Duodenal mucosa (tissue), 2 donors: Measurements from ENCODE around the gene CDH11.

Experiments used
- H3K27ac ChIP-seq: one replicate; pipeline ENCODE4 v1.7.0; 2013; ENCODE audit warnings: low read depth, low read length
- H3K27me3 ChIP-seq, 2 donors: one replicate each; pipeline ENCODE4 v1.7.0; 2013; ENCODE audit warnings: low read length in 2 of 2, control low read depth in 1 of 2; ENCODE audit not compliant: insufficient read depth in 2 of 2, control insufficient read depth in 1 of 2
- H3K36me3 ChIP-seq, 2 donors: one replicate each; pipeline ENCODE4 v1.7.0; 2013; ENCODE audit warnings: low read length in 2 of 2, control low read depth in 1 of 2; ENCODE audit not compliant: insufficient read depth in 2 of 2, control insufficient read depth in 1 of 2
- H3K4me1 ChIP-seq, 2 donors: one replicate each; pipeline ENCODE4 v1.7.0; 2013; ENCODE audit warnings: low read length in 2 of 2, control low read depth in 1 of 2; ENCODE audit not compliant: insufficient read depth in 2 of 2, control insufficient read depth in 1 of 2
- H3K4me3 ChIP-seq, 2 donors: one replicate each; pipeline ENCODE4 v1.7.0; 2013; ENCODE audit warnings: low read length in 2 of 2, low read depth in 1 of 2
- H3K9ac ChIP-seq, 2 donors: one replicate each; pipeline ENCODE4 v1.7.0; 2013; ENCODE audit warnings: low read length in 2 of 2, low read depth in 1 of 2
- H3K9me3 ChIP-seq, 2 donors: one replicate each; pipeline ENCODE4 v1.7.0; 2013; ENCODE audit warnings: low read length in 2 of 2, control low read depth in 1 of 2; ENCODE audit not compliant: control insufficient read depth in 1 of 2

Gene CDH11

DNA sequence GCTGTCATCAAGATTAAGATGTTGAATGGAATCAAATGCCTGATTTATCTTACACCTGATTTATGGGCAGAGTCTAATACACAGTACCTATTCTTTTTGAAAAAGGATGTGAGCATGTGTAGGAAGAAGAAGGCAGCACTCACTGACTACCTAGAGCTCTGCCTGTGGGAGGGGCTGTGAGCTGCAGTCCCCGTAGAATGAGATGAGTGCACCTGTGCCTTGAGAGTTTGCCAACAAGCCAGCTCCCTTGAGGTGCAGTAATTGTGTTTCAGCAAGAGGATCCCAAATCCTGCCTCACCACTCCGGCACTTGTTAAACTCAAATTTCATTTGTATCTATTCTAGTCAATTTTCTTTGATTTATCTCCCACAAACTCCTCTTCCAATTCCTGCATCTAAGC lies 46.0 kb downstream of the CDH11 start:
- Histone ChIP-seq H3K4me1 (no peaks in the 10 kb centered on the region), H3K36me3 (no peaks in the 10 kb centered on the region), H3K27ac (no peak overlapping the region), H3K9me3 (no peaks in the 10 kb centered on the region), H3K9ac (no peak overlapping the region), H3K27me3 (no peaks in the 10 kb centered on the region), H3K4me3 (no peak overlapping the region)

GRCh38 chr16:65071433-65072311 lies 50.2 kb downstream of the CDH11 start:
- Histone ChIP-seq H3K36me3 (no peaks in the 10 kb centered on the region), H3K4me3 (no peak overlapping the region), H3K9ac (no peak overlapping the region), H3K4me1 (no peaks in the 10 kb centered on the region), H3K9me3 (no peaks in the 10 kb centered on the region), H3K27me3 (no peaks in the 10 kb centered on the region), H3K27ac (no peak overlapping the region)

DNA sequence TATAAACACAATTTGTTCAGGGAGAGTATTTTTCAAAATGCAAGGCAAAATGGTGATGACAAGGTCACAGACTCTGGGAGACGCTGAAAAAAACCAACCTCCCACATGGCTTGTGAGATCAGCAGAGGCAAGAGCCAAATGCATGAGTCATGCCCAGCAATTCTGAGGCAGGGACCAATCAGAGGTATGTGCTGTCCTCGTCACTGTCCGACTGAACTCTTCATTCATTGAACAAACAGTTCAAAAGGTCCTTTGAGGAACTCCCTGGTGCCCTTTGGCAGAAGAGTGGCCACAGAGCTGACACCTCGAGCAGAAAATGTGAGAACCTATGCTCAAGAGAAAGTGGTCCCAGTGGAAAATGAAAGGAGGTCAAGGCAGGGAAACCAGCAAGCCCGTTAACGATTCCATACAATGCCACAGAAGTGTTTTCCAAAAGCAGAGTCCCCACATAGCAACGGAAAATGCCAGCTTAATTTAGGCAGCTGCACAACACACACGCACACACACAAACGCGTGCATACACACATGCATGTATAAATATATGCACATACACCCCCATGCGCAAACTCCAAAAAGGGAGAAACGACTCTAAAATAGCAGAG lies 50.9 kb downstream of the CDH11 start:
- Histone ChIP-seq H3K27ac (no peak overlapping the region), H3K4me3 (peak overlapping the region in 1 of 2 donors; percentile 12), H3K9ac (no peak overlapping the region), H3K36me3 (no peaks in the 10 kb centered on the region), H3K27me3 (no peaks in the 10 kb centered on the region), H3K9me3 (no peaks in the 10 kb centered on the region), H3K4me1 (no peaks in the 10 kb centered on the region)

DNA sequence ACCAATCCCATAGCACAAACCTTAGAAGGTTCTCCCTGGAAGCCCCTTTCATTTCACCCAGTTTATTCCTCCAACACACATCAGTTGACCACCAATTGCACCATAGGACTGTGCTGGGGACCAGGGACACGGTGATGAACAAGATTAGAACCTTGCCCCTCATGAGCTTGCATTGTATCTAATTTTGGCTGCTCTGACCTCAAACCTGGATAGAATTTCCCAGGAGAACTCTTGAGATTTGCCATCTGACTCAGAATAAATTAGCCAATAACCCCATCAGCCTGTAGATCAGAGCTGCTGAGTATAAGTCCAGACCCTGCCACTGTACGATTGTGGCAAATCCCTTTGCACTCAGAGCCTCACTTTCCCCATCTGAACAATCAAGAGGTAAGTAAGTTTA lies 52.1 kb downstream of the CDH11 start:
- no peaks in the 10 kb centered on the region for H3K9me3 ChIP-seq
- no peak overlapping the region for H3K4me3 ChIP-seq
- no peaks in the 10 kb centered on the region for H3K4me1 ChIP-seq
- H3K27ac ChIP-seq: no peak overlapping the region
- H3K9ac ChIP-seq: no peak overlapping the region
- no peaks in the 10 kb centered on the region for H3K27me3 ChIP-seq
- no peaks in the 10 kb centered on the region for H3K36me3 ChIP-seq

DNA sequence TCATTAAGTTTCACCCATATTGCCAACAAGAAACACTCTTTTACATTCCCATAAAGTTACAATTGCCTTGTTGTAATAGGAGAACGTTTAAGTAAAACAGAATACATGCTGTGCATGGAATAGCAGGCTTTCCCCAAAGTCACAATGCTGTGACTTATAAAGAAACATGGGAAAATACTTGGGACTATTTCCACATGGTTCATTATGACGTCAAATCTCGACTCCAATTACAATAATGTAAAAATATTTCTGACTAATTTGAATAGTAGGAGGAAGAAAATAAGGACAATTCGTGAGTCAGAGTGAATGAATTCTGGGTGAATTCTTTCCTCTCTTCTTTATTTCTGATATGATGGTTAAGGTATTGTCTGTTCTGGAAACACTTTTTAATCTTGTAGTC lies 52.8 kb downstream of the CDH11 start:
- Histone ChIP-seq H3K9me3 (no peaks in the 10 kb centered on the region), H3K27ac (no peak overlapping the region), H3K4me1 (no peaks in the 10 kb centered on the region), H3K9ac (no peak overlapping the region), H3K36me3 (no peaks in the 10 kb centered on the region), H3K4me3 (no peak overlapping the region), H3K27me3 (no peaks in the 10 kb centered on the region)

DNA sequence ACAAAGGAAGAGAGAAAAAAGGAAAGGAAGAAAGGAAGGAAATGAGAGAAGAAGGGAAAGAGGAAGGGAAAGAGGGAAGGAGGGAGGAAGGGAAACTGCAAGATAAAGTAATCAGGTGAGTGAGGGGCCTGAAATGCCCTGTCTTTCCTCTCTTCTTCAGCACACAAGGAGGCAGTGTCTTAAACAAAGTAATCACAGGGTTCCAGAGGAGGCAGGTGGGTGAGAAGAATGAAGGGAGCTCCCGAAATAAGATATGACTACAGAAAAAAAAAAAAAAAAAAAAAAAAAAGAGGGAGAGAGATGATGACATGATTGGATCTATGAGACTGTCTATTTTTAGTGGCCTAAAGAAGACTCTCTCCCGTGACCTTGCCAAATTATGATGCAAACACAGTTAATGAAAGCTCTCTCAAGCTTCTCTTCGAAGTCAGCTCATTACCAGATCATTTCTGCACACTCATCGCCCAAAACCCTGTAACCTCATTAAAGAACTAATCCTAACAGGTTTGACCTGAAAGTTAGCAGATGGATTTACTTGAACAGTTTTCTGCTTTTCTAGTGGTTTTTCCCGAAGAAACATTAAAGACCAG lies 53.6 kb downstream of the CDH11 start:
- Histone ChIP-seq H3K9ac (no peak overlapping the region), H3K4me3 (no peak overlapping the region), H3K27ac (no peak overlapping the region), H3K27me3 (no peaks in the 10 kb centered on the region), H3K4me1 (no peaks in the 10 kb centered on the region), H3K9me3 (no peaks in the 10 kb centered on the region), H3K36me3 (no peaks in the 10 kb centered on the region)

- no peak overlapping the region for H3K4me3 ChIP-seq
- H3K9ac ChIP-seq: no peak overlapping the region
- H3K27ac ChIP-seq: no peak overlapping the region
- H3K4me1 ChIP-seq: no peaks in the 10 kb centered on the region
- no peaks in the 10 kb centered on the region for H3K9me3 ChIP-seq
- no peaks in the 10 kb centered on the region for H3K36me3 ChIP-seq
- H3K27me3 ChIP-seq: no peaks in the 10 kb centered on the region
These were observed 55.2 kb downstream of the CDH11 start for GRCh38 chr16:65066651-65067050.

DNA sequence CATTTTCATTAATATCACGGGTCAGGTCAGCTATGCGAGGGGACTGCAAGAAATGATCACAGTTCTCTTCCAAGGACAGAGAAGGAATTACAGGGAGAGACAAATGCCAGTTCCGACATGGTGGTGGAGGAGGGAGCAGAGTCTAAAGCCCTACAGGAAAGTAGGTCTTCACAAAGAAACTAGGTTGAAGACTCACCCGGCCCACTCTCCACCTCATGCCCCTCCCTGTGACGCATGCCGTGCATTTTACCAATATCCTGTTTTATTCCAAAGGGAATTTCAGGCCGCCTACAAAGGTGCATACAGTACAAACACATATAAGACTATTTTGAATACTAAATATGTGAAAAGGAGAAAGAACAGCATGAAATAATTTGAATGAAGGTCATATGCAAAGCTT lies 56.8 kb downstream of the CDH11 start:
- no peaks in the 10 kb centered on the region for H3K36me3 ChIP-seq
- H3K9me3 ChIP-seq: no peaks in the 10 kb centered on the region
- no peak overlapping the region for H3K27ac ChIP-seq
- H3K9ac ChIP-seq: no peak overlapping the region
- H3K4me1 ChIP-seq: no peaks in the 10 kb centered on the region
- H3K4me3 ChIP-seq: no peak overlapping the region
- no peaks in the 10 kb centered on the region for H3K27me3 ChIP-seq

GRCh38 chr16:65064131-65064530 lies 57.7 kb downstream of the CDH11 start:
- no peak overlapping the region for H3K4me3 ChIP-seq
- no peaks in the 10 kb centered on the region for H3K9me3 ChIP-seq
- H3K4me1 ChIP-seq: no peaks in the 10 kb centered on the region
- no peaks in the 10 kb centered on the region for H3K36me3 ChIP-seq
- no peak overlapping the region for H3K9ac ChIP-seq
- H3K27me3 ChIP-seq: no peaks in the 10 kb centered on the region
- no peak overlapping the region for H3K27ac ChIP-seq

DNA sequence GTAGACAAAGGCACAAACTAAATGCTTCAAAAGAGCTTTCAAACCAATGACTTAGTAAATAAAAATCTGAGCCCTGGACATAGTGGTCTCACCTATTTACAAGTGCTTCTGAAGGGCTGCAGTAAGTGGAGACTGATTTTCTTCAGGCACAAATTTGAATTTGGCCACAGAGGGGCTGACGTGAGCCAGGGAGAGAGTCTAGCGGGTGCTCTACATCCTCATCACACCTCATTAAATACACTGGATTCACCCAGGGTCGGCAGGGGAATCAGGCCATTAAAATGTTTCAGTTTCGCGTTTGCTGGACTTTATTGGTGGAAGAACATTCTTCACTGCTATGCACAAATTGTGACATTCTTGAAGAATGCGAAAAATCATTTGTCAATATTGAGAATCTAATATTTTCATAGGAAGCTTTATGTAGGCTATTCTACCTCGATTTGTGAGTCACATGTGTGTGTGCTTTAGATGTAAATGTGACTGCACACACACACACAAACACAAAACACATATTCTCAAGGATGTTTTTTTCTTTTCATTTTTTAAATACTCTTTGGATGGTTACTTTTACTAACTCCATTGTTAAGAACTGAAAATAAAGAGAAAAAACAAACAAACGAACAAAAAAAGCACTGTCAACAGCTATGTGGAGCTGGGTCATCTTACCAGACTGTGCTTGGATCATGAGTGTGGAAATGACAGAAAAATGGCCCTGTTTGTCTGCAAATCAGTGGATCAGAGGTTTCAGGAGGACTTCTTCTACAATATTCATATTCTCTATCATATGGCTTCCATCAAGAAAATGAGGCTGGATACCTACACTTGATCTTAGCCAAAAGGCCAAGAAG lies 58.9 kb downstream of the CDH11 start:
- Histone ChIP-seq H3K9ac (no peak overlapping the region), H3K27ac (no peak overlapping the region), H3K4me3 (no peak overlapping the region), H3K9me3 (no peaks in the 10 kb centered on the region), H3K27me3 (no peaks in the 10 kb centered on the region), H3K36me3 (no peaks in the 10 kb centered on the region), H3K4me1 (no peaks in the 10 kb centered on the region)
